Measurements from ENCODE around the gene USF2.

The USF2 gene

GRCh38 chr19:35328851-35329285 lies 60.1 kb downstream of the USF2 start, which contains the start of gene CD22:
TSS of gene CD22 (plus strand) at chr19:35329187. CDS start at chr19:35332041, 2,854 bp downstream.
- no peak for DNase-seq

- no peak for DNase-seq
Measured at GRCh38 chr19:35329323-35329722, 60.6 kb downstream of the USF2 start.

All from HCEC 1CT (cell line).